Renal pelvis (tissue), 4 donors: ENCODE results near the gene GYG2. TPM values are rescaled to one million over a fixed set of nuclear protein-coding genes. Genes with fewer than 3 reads are reported as not detected.
"Not testable (repeated sequence)": the region's sequence is repeated elsewhere in the genome, so short reads cannot be mapped to it uniquely, and the experiment has no call there.

Experiments used
- DNase-seq: peaks from one replicate; pipeline ENCODE4 v3.0.0-alpha.2; 2013
- polyA plus RNA-seq, 3 donors: library from polyadenylated mRNA; unstranded; fragments of 120-200 nt; gene quantifications; one replicate each; pipeline ENCODE4 v1.2.1, GENCODE V29; 2013; ENCODE audit not compliant: insufficient read length in 3 of 3

The GYG2 gene
- polyA plus RNA-seq, 3 donors = 16.4 to 21.5 (median 17.6) TPM

GRCh38 chrX:2811271-2811670 is 17.5 kb upstream of the GYG2 start:
- no peak for DNase-seq

DNA sequence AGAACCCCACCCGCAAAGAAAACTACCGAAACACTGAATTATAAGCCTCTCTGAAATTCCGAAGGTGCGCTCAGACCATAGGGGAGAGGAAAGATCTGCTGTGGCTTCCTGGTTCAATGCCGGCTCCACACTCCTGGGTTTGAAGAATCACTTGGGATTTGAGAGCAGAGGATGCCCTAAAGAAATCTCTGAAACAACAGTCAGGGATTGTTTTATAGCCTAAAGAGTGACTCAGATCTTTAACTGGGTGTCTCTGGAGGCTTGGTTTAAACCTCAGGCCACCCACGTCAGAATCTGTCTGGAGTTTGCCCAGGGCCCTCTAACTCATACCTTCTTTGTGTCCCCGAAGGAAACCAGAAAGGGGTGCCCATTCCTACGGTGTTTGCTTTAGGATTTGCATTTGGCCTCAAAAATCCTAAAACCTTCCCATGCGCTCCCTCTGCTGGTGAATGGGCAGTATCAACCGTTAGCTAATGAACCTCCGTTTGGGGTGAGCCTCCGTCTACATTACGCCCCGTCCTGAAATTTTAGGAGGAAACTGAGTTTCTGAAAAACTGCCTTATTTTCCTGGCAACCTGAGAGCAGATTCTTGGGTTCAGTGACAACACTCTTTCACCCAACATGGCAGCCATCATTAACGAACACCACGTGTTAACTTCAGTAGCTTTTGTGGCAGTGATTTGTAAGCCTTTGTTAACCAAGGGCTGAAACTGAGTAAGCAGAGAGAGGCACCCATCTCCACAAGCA is 16.4 kb upstream of the GYG2 start:
- DNase-seq = not testable (repeated sequence)

- no peak for DNase-seq
Observed at GRCh38 chrX:2817036-2817435, 11.7 kb upstream of the GYG2 start.

- DNase-seq = no peak
Observed at GRCh38 chrX:2819345-2820135, 9.2 kb upstream of the GYG2 start.

DNA sequence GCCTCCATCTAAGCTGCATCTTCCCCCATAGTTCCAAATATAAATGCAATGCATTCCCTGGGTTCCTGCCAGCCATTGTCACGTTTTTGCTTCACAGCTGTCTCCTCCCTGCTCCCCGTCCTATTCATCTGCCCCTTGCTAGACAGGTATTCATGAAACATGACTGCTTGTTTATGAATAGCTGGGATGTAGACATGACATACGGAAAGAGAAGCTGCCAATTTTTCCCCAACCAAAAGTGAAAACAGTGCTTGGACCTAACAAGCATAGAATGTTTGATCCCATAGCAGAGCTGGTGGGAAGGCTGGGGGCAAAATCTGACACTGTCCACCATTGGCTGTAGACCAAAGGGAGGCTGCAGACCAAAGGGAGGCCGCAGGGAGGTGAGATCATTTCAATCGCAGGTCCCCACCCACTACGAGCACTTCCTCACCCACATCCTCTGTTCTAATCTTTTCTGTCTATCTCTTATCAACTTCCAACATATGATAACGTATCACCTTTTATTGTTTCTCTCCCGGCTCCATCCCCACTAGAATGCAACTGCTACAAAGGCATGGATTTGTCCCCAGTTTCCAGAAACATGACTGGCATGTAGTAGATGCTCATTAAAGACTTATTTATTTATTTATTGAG is 8.5 kb upstream of the GYG2 start:
- DNase-seq = no peak

DNA sequence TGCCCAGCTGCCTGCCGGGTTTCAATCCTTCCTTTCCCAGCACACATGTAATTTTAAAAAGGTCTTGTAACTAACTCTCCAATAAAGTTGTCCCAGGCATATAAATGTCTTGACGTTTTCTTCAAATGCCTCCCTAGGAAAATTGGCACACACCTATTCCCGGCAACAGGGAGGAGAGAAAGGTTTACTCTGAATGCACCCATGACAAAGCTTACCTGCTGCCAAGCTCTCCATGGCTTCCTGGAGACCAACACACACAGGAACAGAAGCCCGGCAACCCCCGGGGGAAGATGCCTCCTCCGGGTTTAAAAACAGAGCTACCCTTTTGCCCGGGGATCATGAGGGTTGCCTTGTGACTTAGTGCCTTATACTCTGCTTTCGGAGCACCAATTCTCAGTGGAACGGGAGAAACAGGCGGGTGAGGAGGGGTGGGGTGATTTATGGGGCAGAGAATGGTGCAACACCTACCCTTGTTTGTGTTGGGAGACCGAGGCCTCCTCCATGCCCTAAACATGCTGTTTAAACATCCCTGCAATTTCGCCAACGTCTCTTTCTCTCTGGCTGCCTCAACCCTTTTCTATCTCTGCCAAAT is 4.8 kb upstream of the GYG2 start:
- no peak for DNase-seq

- no peak for DNase-seq
Observed at GRCh38 chrX:2824886-2825285, 3.8 kb upstream of the GYG2 start.

DNA sequence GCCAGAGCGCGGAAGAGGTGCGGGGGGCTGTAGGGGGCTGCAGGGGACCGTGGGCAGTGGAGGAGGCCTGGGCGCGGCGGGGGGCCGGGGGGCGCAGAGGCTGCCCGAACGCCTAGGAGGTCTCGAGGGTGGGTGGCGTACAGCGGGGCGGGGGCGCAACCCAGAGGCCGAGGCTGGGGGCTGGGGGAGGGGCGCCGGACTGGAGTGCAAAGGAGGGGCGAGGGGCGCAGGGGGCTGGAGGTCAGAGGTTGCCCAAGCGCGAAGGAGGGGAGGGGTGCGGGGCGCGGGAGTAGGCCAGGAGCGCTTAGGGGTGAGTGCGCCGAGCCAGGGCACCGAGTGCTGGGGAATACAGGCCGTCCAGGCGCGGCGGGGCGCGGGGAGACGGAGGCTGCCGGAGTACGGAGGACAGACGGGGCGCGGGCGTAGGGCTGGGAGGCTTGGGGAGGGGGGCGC is 255 bp downstream of the GYG2 start:
- DNase-seq = no peak

GRCh38 chrX:2829469-2830246 is 928 bp downstream of the GYG2 start:
- DNase-seq = no peak

GRCh38 chrX:2831471-2832228 is 2.9 kb downstream of the GYG2 start:
- DNase-seq = no peak

DNA sequence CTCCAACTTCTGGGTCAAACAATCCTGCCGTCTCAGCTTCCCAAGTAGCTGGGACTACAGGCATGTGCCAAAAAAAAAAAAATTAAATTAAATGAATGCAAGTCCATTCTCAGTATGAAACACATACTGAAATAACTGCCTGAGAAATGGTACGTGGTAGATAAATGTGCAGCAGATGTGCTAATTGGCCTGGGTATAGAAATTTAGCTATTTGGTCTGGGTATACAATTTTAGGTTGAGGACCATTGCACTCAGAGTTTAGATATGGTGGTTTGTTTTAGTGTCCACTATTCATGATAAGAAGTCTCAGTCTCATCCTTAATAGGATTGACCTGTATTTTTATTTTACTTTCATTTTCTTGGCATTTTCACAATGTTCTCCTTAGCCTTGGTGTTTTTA is 9.2 kb downstream of the GYG2 start:
- DNase-seq = no peak

DNA sequence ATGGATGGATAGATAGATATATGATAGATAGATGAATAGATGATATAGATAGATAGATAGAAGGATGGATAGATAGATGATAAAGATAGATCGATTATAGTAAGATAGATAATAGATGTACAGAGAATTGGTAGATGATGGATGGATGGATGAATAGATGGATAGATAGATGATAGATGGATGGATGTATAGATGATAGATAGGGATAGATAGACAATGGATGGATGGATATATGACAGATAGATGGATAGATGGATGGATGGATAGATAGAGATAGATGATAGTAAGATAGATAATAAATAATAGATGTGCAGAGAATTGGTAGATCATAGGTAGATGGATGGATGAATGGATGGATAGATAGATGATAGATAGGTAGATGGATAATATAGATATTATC is 12.2 kb downstream of the GYG2 start:
- DNase-seq = no peak

GRCh38 chrX:2841537-2841936 is 12.8 kb downstream of the GYG2 start:
- DNase-seq = no peak

- no peak for DNase-seq
Observed at GRCh38 chrX:2846992-2847391, 18.3 kb downstream of the GYG2 start.

- DNase-seq = no peak
Observed at GRCh38 chrX:2848871-2849301, 20.2 kb downstream of the GYG2 start.

DNA sequence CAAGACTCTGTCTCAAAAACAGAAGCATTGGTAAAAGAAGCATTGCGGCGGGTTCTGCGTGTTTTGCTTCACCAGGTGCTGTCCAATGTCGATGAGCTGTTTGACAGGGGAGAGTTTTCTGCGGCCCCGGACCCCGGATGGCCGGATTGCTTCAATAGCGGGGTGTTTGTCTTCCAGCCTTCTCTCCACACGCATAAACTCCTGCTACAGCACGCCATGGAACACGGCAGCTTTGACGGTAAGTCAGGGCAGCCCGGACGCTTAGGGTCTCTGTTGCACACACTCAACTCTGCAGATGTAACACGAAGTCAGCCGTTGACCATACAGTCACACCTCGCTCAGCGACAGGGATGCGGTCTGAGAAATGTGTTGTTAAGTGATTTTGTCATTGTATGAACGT is 26.2 kb downstream of the GYG2 start:
- no peak for DNase-seq

DNA sequence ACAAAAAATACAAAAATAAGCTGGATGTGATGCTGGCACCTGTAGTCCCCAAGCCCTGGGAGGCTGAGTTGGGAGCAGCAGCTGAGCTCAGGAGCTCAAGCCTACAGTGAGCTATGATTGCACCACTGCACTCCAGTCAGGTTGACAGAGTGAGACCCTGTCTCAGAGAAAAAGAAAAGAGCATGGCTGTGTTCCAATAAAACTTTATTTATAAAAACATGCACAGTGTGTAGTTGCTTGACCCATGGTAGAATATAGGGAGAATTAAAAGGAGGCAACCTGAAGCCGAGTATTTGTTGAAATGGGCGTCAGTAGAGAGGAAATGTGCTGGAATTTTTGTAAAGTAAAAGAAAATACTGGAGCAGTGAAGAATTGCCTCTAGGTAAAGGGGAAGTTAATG is 27.0 kb downstream of the GYG2 start:
- DNase-seq = no peak

DNA sequence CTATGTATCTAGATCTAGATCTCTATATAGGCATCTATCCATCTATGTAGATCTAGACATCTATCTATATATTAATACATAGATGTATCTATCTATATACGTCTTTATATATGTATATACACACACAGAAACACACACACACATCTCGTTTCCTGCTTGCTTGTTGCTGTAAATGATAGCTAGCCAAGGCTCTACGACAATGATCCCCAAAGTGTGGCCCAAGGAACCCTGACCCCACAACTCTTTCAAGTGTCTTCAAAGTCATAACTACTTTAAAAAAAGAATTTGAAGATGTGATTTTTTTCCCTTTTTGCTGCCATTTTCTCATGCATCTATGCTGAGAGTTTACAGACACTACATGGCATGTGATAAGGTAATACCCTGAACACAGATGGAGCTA is 28.8 kb downstream of the GYG2 start:
- DNase-seq = no peak

DNA sequence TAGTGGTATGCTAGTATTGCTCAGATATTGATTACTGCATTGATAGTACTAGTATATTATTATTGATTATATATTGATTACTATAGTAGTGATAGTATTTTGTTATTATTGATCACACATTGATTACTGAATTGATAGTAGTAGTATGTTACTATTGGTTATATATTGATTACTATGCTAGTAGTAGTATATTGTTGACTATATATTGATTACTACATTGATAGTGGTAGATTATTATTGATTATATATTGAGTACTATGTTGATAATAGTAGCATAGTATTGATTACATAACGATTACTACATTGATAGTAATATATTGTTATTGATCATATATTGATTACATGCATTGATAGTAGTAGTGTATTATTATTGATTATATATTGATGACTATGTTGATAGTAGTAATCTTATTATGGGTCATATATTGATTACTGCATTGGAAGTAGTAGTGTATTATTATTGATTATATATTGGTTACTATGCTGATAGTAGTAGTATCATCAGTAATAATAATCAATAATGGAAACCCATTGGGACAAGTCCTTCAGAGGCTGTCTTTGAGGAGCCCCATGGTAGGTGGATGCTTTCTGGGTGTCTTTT is 30.6 kb downstream of the GYG2 start:
- DNase-seq = no peak

GRCh38 chrX:2862404-2862803 is 33.7 kb downstream of the GYG2 start:
- DNase-seq = no peak
